Measurements from ENCODE around the gene ST3GAL5. TPM values are rescaled to one million over a fixed set of nuclear protein-coding genes. Genes with fewer than 3 reads are reported as not detected.

Gene ST3GAL5
- total RNA-seq, 3 donors from 2014 or later: 20.8 to 52.5 (median 29.5) TPM

- Histone ChIP-seq H3K4me3 (no peak overlapping the region), H3K27me3 (no peaks in the 10 kb centered on the region), H3K9me3 (peaks cover 0 to 6% of the 10 kb centered on the region in 2 donors), H3K4me1 (no peaks in the 10 kb centered on the region), H3K27ac (no peak overlapping the region), H3K36me3 (no peaks in the 10 kb centered on the region)
- intact Hi-C loops (cut with DNase I; ENCODE audit: low total_unique reads): no loop called here
- TF ChIP-seq CTCF (IDR thresholded peaks at IDR 0.05) (no peak), POLR2AphosphoS5 (IDR thresholded peaks at IDR 0.05) (no peak), POLR2A (IDR thresholded peaks at IDR 0.05) (no peak)
- DNase-seq (ENCODE audit: low spot score in 2 of 2): no peak
Measured at GRCh38 chr2:85801871-85802270, 86.9 kb downstream of the ST3GAL5 start.

- intact Hi-C loops (cut with DNase I; ENCODE audit: low total_unique reads): no loop called here
- H3K27me3 ChIP-seq: no peaks in the 10 kb centered on the region
Measured at GRCh38 chr2:85800586-85800985, 88.2 kb downstream of the ST3GAL5 start.

GRCh38 chr2:85799215-85799956 lies 89.4 kb downstream of the ST3GAL5 start:
- peak; percentile 15 to 38 for DNase-seq (ENCODE audit: low spot score in 2 of 2)
- intact Hi-C loops (cut with DNase I; ENCODE audit: low total_unique reads): no loop called here
- H3K4me1 ChIP-seq: no peaks in the 10 kb centered on the region
- H3K4me3 ChIP-seq: no peak overlapping the region
- H3K9me3 ChIP-seq: peaks cover 0 to 6% of the 10 kb centered on the region in 2 donors
- H3K36me3 ChIP-seq: no peaks in the 10 kb centered on the region
- no peak overlapping the region for H3K27ac ChIP-seq
- no peaks in the 10 kb centered on the region for H3K27me3 ChIP-seq
- no peak for TF ChIP-seq POLR2AphosphoS5 (IDR thresholded peaks at IDR 0.05)
- TF ChIP-seq CTCF (IDR thresholded peaks at IDR 0.05): no peak
- TF ChIP-seq POLR2A (IDR thresholded peaks at IDR 0.05): no peak

More at GRCh38 chr2:85800586-85800985, 88.2 kb downstream of the ST3GAL5 start:
- TF ChIP-seq POLR2AphosphoS5 (IDR thresholded peaks at IDR 0.05): no peak
- TF ChIP-seq CTCF (IDR thresholded peaks at IDR 0.05): no peak
- no peak for TF ChIP-seq POLR2A (IDR thresholded peaks at IDR 0.05)
- H3K9me3 ChIP-seq: peaks cover 0 to 6% of the 10 kb centered on the region in 2 donors
- DNase-seq (ENCODE audit: low spot score in 2 of 2): no peak
- no peaks in the 10 kb centered on the region for H3K4me1 ChIP-seq
- H3K27ac ChIP-seq: no peak overlapping the region
- no peak overlapping the region for H3K4me3 ChIP-seq
- no peaks in the 10 kb centered on the region for H3K36me3 ChIP-seq

- Histone ChIP-seq H3K36me3 (no peaks in the 10 kb centered on the region), H3K27me3 (no peaks in the 10 kb centered on the region), H3K4me1 (no peaks in the 10 kb centered on the region), H3K9me3 (peaks cover 0 to 6% of the 10 kb centered on the region in 2 donors), H3K4me3 (no peak overlapping the region), H3K27ac (no peak overlapping the region)
- DNase-seq (ENCODE audit: low spot score in 2 of 2): peak in 1 of 2 donors; percentile 6
- intact Hi-C loops (cut with DNase I; ENCODE audit: low total_unique reads): no loop called here
- TF ChIP-seq POLR2AphosphoS5 (IDR thresholded peaks at IDR 0.05) (no peak), POLR2A (IDR thresholded peaks at IDR 0.05) (no peak), CTCF (IDR thresholded peaks at IDR 0.05) (peak in 1 of 3 donors; percentile 13)
Measured at GRCh38 chr2:85797921-85798320, 90.9 kb downstream of the ST3GAL5 start.

GRCh38 chr2:85797263-85797660 lies 91.5 kb downstream of the ST3GAL5 start:
- Histone ChIP-seq H3K4me1 (no peaks in the 10 kb centered on the region), H3K4me3 (no peak overlapping the region), H3K27me3 (no peaks in the 10 kb centered on the region), H3K9me3 (peaks cover 0 to 6% of the 10 kb centered on the region in 2 donors), H3K36me3 (no peaks in the 10 kb centered on the region), H3K27ac (peak overlapping the region in 1 of 2 donors; percentile 71)
- TF ChIP-seq CTCF (IDR thresholded peaks at IDR 0.05): no peak
- TF ChIP-seq POLR2A (IDR thresholded peaks at IDR 0.05): no peak
- no peak for TF ChIP-seq POLR2AphosphoS5 (IDR thresholded peaks at IDR 0.05)
- peak in 1 of 2 donors; percentile 27 for DNase-seq (ENCODE audit: low spot score in 2 of 2)
- intact Hi-C loops (cut with DNase I; ENCODE audit: low total_unique reads): no loop called here
